ENCODE measurements around the gene FGF5. TPM values are rescaled to one million over a fixed set of nuclear protein-coding genes. Genes with fewer than 3 reads are reported as not detected.

FGF5 gene
- total and polyA plus RNA-seq, 11 donors: 0.10 to 0.83 (median 0.27) TPM; not detected in 2

GRCh38 chr4:80270868-80271267, 4.4 kb downstream of the FGF5 start:
- TF ChIP-seq CTCF (IDR thresholded peaks at IDR 0.05): no peak
- TF ChIP-seq POLR2A (IDR thresholded peaks at IDR 0.05): no peak
- Histone ChIP-seq H3K4me3 (no peak overlapping the region), H3K27me3 (peaks cover 0 to 52% (median 13%) of the 10 kb centered on the region in 9 donors), H3K9me3 (no peaks in the 10 kb centered on the region), H3K36me3 (no peaks in the 10 kb centered on the region), H3K27ac (no peak overlapping the region), H3K4me1 (peaks cover 0 to 15% (median 6%) of the 10 kb centered on the region in 12 donors)
- intact Hi-C loops (cut with DNase I): no loop called here
- ATAC-seq (no peak), DNase-seq (no peak)
- WGBS, 4 donors: 0 to 75% (median 54%) methylated on average over 1 of the region's 1 CpG

GRCh38 chr4:80271801-80272200, 5.3 kb downstream of the FGF5 start:
- Histone ChIP-seq H3K9me3 (no peaks in the 10 kb centered on the region), H3K27me3 (peaks cover 0 to 43% (median 5%) of the 10 kb centered on the region in 9 donors), H3K4me1 (peaks cover 0 to 6% (median 2%) of the 10 kb centered on the region in 12 donors), H3K27ac (no peak overlapping the region), H3K4me3 (no peak overlapping the region), H3K36me3 (no peaks in the 10 kb centered on the region)
- intact Hi-C loops (cut with DNase I): no loop called here
- no peak for DNase-seq
- 78 to 87% (median 83%) methylated on average over 3 of the region's 3 CpGs for WGBS, 4 donors
- no peak for ATAC-seq
- no peak for TF ChIP-seq CTCF (IDR thresholded peaks at IDR 0.05)

GRCh38 chr4:80276931-80277330, 10.5 kb downstream of the FGF5 start:
- DNase-seq (no peak), ATAC-seq (no peak)
- Histone ChIP-seq H3K36me3 (no peaks in the 10 kb centered on the region), H3K4me3 (no peak overlapping the region), H3K27ac (no peak overlapping the region), H3K27me3 (peaks cover 0 to 12% (median 0%) of the 10 kb centered on the region in 9 donors), H3K4me1 (no peaks in the 10 kb centered on the region), H3K9me3 (no peaks in the 10 kb centered on the region)
- TF ChIP-seq CTCF (IDR thresholded peaks at IDR 0.05) (no peak), POLR2A (IDR thresholded peaks at IDR 0.05) (no peak)
- intact Hi-C loops (cut with DNase I): no loop called here

- no peaks in the 10 kb centered on the region for H3K4me1 ChIP-seq
- DNase-seq (no peak), ATAC-seq (no peak)
- intact Hi-C loops (cut with DNase I): loop anchor here in 1 of 10 donors (5.0 kb wide), 1 partner anchor 397 kb away; no protein-coding TSS in a partner anchor
- 69 to 95% (median 84%) methylated on average over 1 of the region's 1 CpG for WGBS, 4 donors
- TF ChIP-seq CTCF (IDR thresholded peaks at IDR 0.05): no peak
- no peaks in the 10 kb centered on the region for H3K36me3 ChIP-seq
- H3K9me3 ChIP-seq: no peaks in the 10 kb centered on the region
- no peak overlapping the region for H3K27ac ChIP-seq
- H3K27me3 ChIP-seq: peaks cover 0 to 5% (median 0%) of the 10 kb centered on the region in 9 donors
- no peak overlapping the region for H3K4me3 ChIP-seq
These were observed 13.3 kb downstream of the FGF5 start for GRCh38 chr4:80279751-80280150.

Data from heart left ventricle (tissue), 16 donors.